IMR-90 (cell line): ENCODE results near the gene HCN4. TPM values are rescaled to one million over a fixed set of nuclear protein-coding genes. Genes with fewer than 3 reads are reported as not detected.

Experiments
- ATAC-seq: fragments of 200-7000 bp; cut with Tn5 transposase; 2 replicates; pipeline ENCODE4 v1.9.1; 2020; ENCODE audit warnings: low read depth, mild to moderate bottlenecking, moderate library complexity
- BruUV-seq: library from RNA; stranded (reverse); fragments of 400-500 nt; replicated peaks from 2 replicates; lab custom pipeline; 2021; lab: Mats Ljungman, UMichigan
- CTCF ChIA-PET: fragments of 300-600 bp; formaldehyde crosslinking; extraction: SDS; loops from one replicate; lab custom pipeline; 2021; ENCODE audit warnings: antibody characterized with exemption; lab: Yijun Ruan, JAX
- POLR2A ChIA-PET: fragments of 300-600 bp; sonication (Branson Sonifier 250); formaldehyde crosslinking; loops from one replicate; lab custom pipeline; 2022; ENCODE audit warnings: antibody characterized with exemption; ENCODE audit not compliant: unreplicated experiment; lab: Charles Lee
- DNase-seq: peaks from one replicate; pipeline ENCODE4 v3.0.0; 2013
- H2AFZ ChIP-seq: replicated peaks from 2 replicates; pipeline ENCODE3; 2013; ENCODE audit warnings: low read length, mild to moderate bottlenecking; ENCODE audit not compliant: poor library complexity
- H2AK5ac ChIP-seq: 2 replicates; pipeline ENCODE4 v1.6.1; 2013; ENCODE audit warnings: low read depth, low read length, inconsistent platforms
- H2AK9ac ChIP-seq: replicated peaks from 2 replicates; pipeline ENCODE3; 2013; ENCODE audit warnings: mild to moderate bottlenecking, low read depth, low read length, moderate library complexity; ENCODE audit not compliant: poor library complexity
- H2BK120ac ChIP-seq: 2 replicates; pipeline ENCODE4 v1.6.1; 2013; ENCODE audit warnings: low read depth, low read length, inconsistent platforms
- H2BK15ac ChIP-seq: 3 replicates; pipeline ENCODE4 v1.6.1; 2013; ENCODE audit warnings: low read depth, low read length, inconsistent platforms
- H2BK20ac ChIP-seq: 2 replicates; pipeline ENCODE4 v1.6.1; 2013; ENCODE audit warnings: low read depth, mild to moderate bottlenecking, inconsistent platforms, low read length, moderate library complexity
- H2BK5ac ChIP-seq: 2 replicates; pipeline ENCODE4 v1.6.1; 2013; ENCODE audit warnings: mild to moderate bottlenecking, low read depth, low read length, inconsistent platforms; ENCODE audit not compliant: poor library complexity, severe bottlenecking
- H3K14ac ChIP-seq: replicated peaks from 2 replicates; pipeline ENCODE4 v1.6.1; 2013; ENCODE audit warnings: low read depth, low read length, inconsistent platforms
- H3K18ac ChIP-seq: 2 replicates; pipeline ENCODE4 v1.6.1; 2013; ENCODE audit warnings: low read depth, low read length, control low read depth
- H3K23ac ChIP-seq: 2 replicates; pipeline ENCODE4 v1.6.1; 2013; ENCODE audit warnings: low read depth, low read length, inconsistent platforms
- H3K27ac ChIP-seq: 2 replicates; pipeline ENCODE4 v1.5.1; 2013; ENCODE audit warnings: mild to moderate bottlenecking, control low read depth, low read length; ENCODE audit not compliant: insufficient read depth
- H3K27me3 ChIP-seq: 2 replicates; pipeline ENCODE4 v1.6.1; 2013; ENCODE audit warnings: low read length; ENCODE audit not compliant: control insufficient read depth, insufficient read depth
- H3K36me3 ChIP-seq: 2 replicates; pipeline ENCODE4 v1.6.1; 2013; ENCODE audit warnings: low read length, mixed read lengths; ENCODE audit not compliant: control insufficient read depth, insufficient read depth
- H3K4ac ChIP-seq: 2 replicates; pipeline ENCODE4 v1.6.1; 2013; ENCODE audit warnings: low read depth, low read length, inconsistent platforms
- H3K4me1 ChIP-seq: 2 replicates; pipeline ENCODE4 v1.6.1; 2013; ENCODE audit warnings: low read length, mixed read lengths; ENCODE audit not compliant: control insufficient read depth, insufficient read depth
- H3K4me2 ChIP-seq: 2 replicates; pipeline ENCODE4 v1.6.1; 2013; ENCODE audit warnings: low read depth, mild to moderate bottlenecking, control low read depth, low read length, moderate library complexity
- H3K4me3 ChIP-seq: 2 replicates; pipeline ENCODE4 v1.5.1; 2013; ENCODE audit warnings: low read depth, mild to moderate bottlenecking, control low read depth, low read length, moderate library complexity; ENCODE audit not compliant: insufficient read depth
- H3K56ac ChIP-seq: 2 replicates; pipeline ENCODE4 v1.6.1; 2013; ENCODE audit warnings: low read length, inconsistent platforms; ENCODE audit not compliant: insufficient read depth; ENCODE audit errors: extremely low read depth
- H3K79me1 ChIP-seq, 2 experiments: 2 replicates each; pipeline ENCODE4 v1.6.1; 2013; ENCODE audit warnings: low read length in 2 of 2, inconsistent platforms in 1 of 2, low read depth in 1 of 2
- H3K9ac ChIP-seq: 2 replicates; pipeline ENCODE4 v1.6.1; 2013; ENCODE audit warnings: low read depth, low read length, control low read depth
- H3K9me1 ChIP-seq: 2 replicates; pipeline ENCODE4 v1.6.1; 2013; ENCODE audit warnings: low read length, inconsistent platforms; ENCODE audit not compliant: insufficient read depth
- H3K9me3 ChIP-seq: 2 replicates; pipeline ENCODE4 v1.6.1; 2013; ENCODE audit warnings: low read length; ENCODE audit not compliant: control insufficient read depth, insufficient read depth
- H4K20me1 ChIP-seq: 2 replicates; pipeline ENCODE4 v1.6.1; 2013; ENCODE audit warnings: low read length, inconsistent platforms; ENCODE audit not compliant: insufficient read depth
- H4K5ac ChIP-seq: 2 replicates; pipeline ENCODE4 v1.6.1; 2013; ENCODE audit warnings: mild to moderate bottlenecking, low read depth, low read length, control low read depth
- H4K8ac ChIP-seq, 2 experiments: 2 replicates each; pipeline ENCODE4 v1.6.1; 2013; ENCODE audit warnings: low read depth in 2 of 2, low read length in 2 of 2, control low read depth in 1 of 2, inconsistent platforms in 1 of 2
- H4K91ac ChIP-seq: 2 replicates; pipeline ENCODE4 v1.6.1; 2013; ENCODE audit warnings: low read depth, low read length, inconsistent platforms; ENCODE audit not compliant: insufficient read depth
- BHLHE40 ChIP-seq: fragments of 150-350 bp; IDR thresholded peaks from 2 replicates; pipeline ENCODE4 v1.6.1; 2016; ENCODE audit warnings: mild to moderate bottlenecking, low read depth, low read length
- CEBPB ChIP-seq: IDR thresholded peaks from 2 replicates; pipeline ENCODE4 v1.6.1; 2012; ENCODE audit warnings: low read depth, low read length, improper control_type of control experiment
- CHD1 ChIP-seq: IDR thresholded peaks from 2 replicates; pipeline ENCODE4 v1.6.1; 2012; ENCODE audit warnings: low read depth, low read length, improper control_type of control experiment
- ELK1 ChIP-seq: fragments of 150-350 bp; IDR thresholded peaks from 2 replicates; pipeline ENCODE4 v1.6.1; 2016; ENCODE audit warnings: low read depth, mild to moderate bottlenecking, low read length, moderate library complexity, borderline replicate concordance
- FOS ChIP-seq: fragments of 150-350 bp; IDR thresholded peaks from 2 replicates; pipeline ENCODE4 v1.6.1; 2016; ENCODE audit warnings: low read depth, low read length
- MAFK ChIP-seq: IDR thresholded peaks from 2 replicates; pipeline ENCODE4 v1.6.1; 2012; ENCODE audit warnings: low read depth, low read length, improper control_type of control experiment
- MAZ ChIP-seq: IDR thresholded peaks from 2 replicates; pipeline ENCODE4 v1.6.1; 2012; ENCODE audit warnings: low read depth, mild to moderate bottlenecking, low read length, improper control_type of control experiment, moderate library complexity, borderline replicate concordance
- MXI1 ChIP-seq: IDR thresholded peaks from 2 replicates; pipeline ENCODE4 v1.6.1; 2012; ENCODE audit warnings: low read depth, mild to moderate bottlenecking, low read length, moderate library complexity, borderline replicate concordance
- NFE2L2 ChIP-seq: fragments of 150-350 bp; IDR thresholded peaks from 2 replicates; pipeline ENCODE4 v1.6.1; 2016; ENCODE audit warnings: low read depth, mild to moderate bottlenecking, low read length
- POLR2A ChIP-seq: IDR thresholded peaks from 2 replicates; pipeline ENCODE4 v1.6.1; 2012; ENCODE audit warnings: mild to moderate bottlenecking, low read depth, low read length
- RAD21 ChIP-seq: IDR thresholded peaks from 2 replicates; pipeline ENCODE4 v1.6.1; 2012; ENCODE audit warnings: low read length, improper control_type of control experiment
- RCOR1 ChIP-seq: IDR thresholded peaks from 2 replicates; pipeline ENCODE4 v1.6.1; 2012; ENCODE audit warnings: mild to moderate bottlenecking, low read length, improper control_type of control experiment; ENCODE audit not compliant: insufficient replicate concordance
- RFX5 ChIP-seq: IDR thresholded peaks from 2 replicates; pipeline ENCODE4 v1.8.0; 2012; ENCODE audit warnings: low read depth, mild to moderate bottlenecking, low read length, moderate library complexity
- SMC3 ChIP-seq: fragments of 150-350 bp; IDR thresholded peaks from 2 replicates; pipeline ENCODE4 v1.6.1; 2016; ENCODE audit warnings: low read depth, mild to moderate bottlenecking, antibody characterized with exemption, low read length, moderate library complexity
- WGBS, 2 experiments: methylation state at CpG; one replicate each; pipeline versions ENCODE4 v1.1.5 to v1.1.7; 2013; ENCODE audit warnings: missing lambda C conversion rate in 2 of 2; ENCODE audit not compliant: insufficient read length in 1 of 2; ENCODE audit errors: extremely low coverage in 2 of 2; 5-methylcytosine and 5-hydroxymethylcytosine counted together
- dilution Hi-C: fragments of 300-500 bp; cut with HindIII; formaldehyde crosslinking; loops from one replicate; pipeline ENCODE4 v1.14.3; 2018; ENCODE audit warnings: low sequenced_read_pairs; ENCODE audit not compliant: unreplicated experiment
- in situ Hi-C: fragments of 300-500 bp; cut with MboI; formaldehyde crosslinking; loops from 3 replicates; pipeline ENCODE4 v1.14.3; 2019; ENCODE audit warnings: low sequenced_read_pairs, inconsistent platforms, mixed read lengths
- intact Hi-C: fragments of 100-400 bp; cut with micrococcal nuclease; formaldehyde crosslinking; loops from 2 replicates; pipeline ENCODE4 v1.10.0; 2022
- polyA plus RNA-seq, 3 experiments: library from polyadenylated mRNA; depleted of rRNA; stranded (reverse); fragments of >200 nt; gene quantifications; 2 replicates each; pipeline ENCODE4 v1.2.3, GENCODE V29; 2012; ENCODE audit warnings: low replicate concordance in 1 of 3
- total RNA-seq: library from RNA; depleted of rRNA; stranded (reverse); fragments of >200 nt; gene quantifications from 2 replicates; pipeline ENCODE4 v1.2.3, GENCODE V29; 2012
- TF ChIP-seq, protein P1 (sequence below): fragments of 150-350 bp; IDR thresholded peaks from 2 replicates; pipeline ENCODE4 v1.6.1; 2017; ENCODE audit warnings: mild to moderate bottlenecking, antibody characterized with exemption, low read length, low read depth

HCN4 gene
- total and polyA plus RNA-seq, 2 of the 4 experiments (the other 2 are of a cell fraction): not detected

DNA sequence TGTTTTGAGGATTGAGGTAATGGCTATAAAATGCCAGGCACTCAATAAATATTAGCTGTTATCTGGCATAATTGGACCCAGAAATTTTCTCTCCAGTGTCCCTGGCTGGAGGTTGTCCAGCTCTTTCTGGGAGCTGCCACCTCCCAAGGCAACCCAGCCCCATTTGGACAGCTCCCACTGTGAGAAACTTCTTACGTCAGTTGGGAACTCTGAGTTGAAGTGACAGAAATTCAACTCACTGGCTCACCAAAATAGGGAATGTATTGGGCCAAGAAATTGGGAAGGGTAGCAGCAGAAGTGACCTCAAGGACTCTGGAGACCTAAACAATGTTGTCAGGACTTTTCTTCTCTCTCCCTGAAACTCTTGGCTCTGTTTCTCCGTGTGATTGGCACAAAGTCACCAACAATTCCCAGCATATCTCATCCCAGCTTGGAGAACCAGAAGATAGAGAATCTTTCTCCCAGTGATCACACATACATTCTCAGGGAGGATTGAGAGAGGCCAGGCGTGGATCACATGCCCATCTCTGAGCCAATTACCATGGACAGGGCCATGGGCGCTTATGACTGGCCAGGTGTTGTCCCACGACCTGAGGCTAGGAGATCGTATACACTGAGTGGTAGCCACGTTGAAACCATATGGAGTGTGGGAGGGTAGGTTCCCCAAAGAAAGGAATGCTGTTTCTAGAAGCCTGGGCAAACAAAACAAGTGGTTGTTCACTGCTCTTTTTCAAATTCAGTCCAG lies 22.5 kb upstream of the HCN4 start:
- Histone ChIP-seq H3K4ac (no peak overlapping the region), H3K4me2 (no peak overlapping the region), H3K4me3 (no peak overlapping the region), H3K56ac (no peak overlapping the region), H4K20me1 (no peaks in the 10 kb centered on the region), H3K27me3 (peaks cover 26% of the 10 kb centered on the region), H2BK5ac (no peak overlapping the region), H2BK15ac (no peak overlapping the region), H4K5ac (no peak overlapping the region), H3K23ac (no peak overlapping the region), H3K18ac (no peak overlapping the region), H3K9ac (no peak overlapping the region), H2AFZ (no peak overlapping the region), H4K8ac (no peak overlapping the region), H4K91ac (no peak overlapping the region), H3K4me1 (peaks cover 3% of the 10 kb centered on the region; the same call in 1 of the 2 replicates), H2BK20ac (no peak overlapping the region), H3K14ac (no peak overlapping the region), H3K9me1 (0 out of 2 replicates have a peak, but pooled peaks cover 4% of the 10 kb centered on the region), H3K36me3 (no peaks in the 10 kb centered on the region), H3K9me3 (no peaks in the 10 kb centered on the region), H2BK120ac (no peak overlapping the region), H2AK9ac (no peak overlapping the region), H3K27ac (no peak overlapping the region), H2AK5ac (no peak overlapping the region), H3K79me1 (no peaks in the 10 kb centered on the region)
- dilution Hi-C loops: no loop called here
- no CpG with 5 or more reads among the region's 7 CpGs for WGBS, 2 experiments
- no peak for DNase-seq
- no TSS peak for BruUV-seq
- intact Hi-C loops: no loop called here
- CTCF ChIA-PET: no interaction called here
- no peak for ATAC-seq
- TF ChIP-seq MAFK (no peak), SMC3 (no peak), POLR2A (no peak), MAZ (no peak), CEBPB (no peak), MXI1 (no peak), NFE2L2 (no peak), RAD21 (no peak), RFX5 (no peak), CHD1 (no peak), ELK1 (no peak), RCOR1 (no peak), FOS (no peak), BHLHE40 (no peak)
- TF ChIP-seq, protein P1, sequence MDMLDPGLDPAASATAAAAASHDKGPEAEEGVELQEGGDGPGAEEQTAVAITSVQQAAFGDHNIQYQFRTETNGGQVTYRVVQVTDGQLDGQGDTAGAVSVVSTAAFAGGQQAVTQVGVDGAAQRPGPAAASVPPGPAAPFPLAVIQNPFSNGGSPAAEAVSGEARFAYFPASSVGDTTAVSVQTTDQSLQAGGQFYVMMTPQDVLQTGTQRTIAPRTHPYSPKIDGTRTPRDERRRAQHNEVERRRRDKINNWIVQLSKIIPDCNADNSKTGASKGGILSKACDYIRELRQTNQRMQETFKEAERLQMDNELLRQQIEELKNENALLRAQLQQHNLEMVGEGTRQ: no peak
- POLR2A ChIA-PET: no interaction called here
- in situ Hi-C loops: no loop called here
